HCT116 (cell line): Measurements from ENCODE around the gene GNG12. TPM values are rescaled to one million over a fixed set of nuclear protein-coding genes. Genes with fewer than 3 reads are reported as not detected.

Experiments used
- ATAC-seq: fragments of 200-7000 bp; cut with Tn5 transposase; 2 replicates; pipeline ENCODE4 v1.9.1; 2020; ENCODE audit warnings: mild to moderate bottlenecking, moderate library complexity
- BruUV-seq: library from RNA; stranded (reverse); fragments of 400-500 nt; replicated peaks from 2 replicates; lab custom pipeline; 2021; lab: Mats Ljungman, UMichigan
- CTCF ChIA-PET: fragments of 300-600 bp; sonication (Branson Sonifier 250); formaldehyde crosslinking; loops from one replicate; lab custom pipeline; 2021; ENCODE audit warnings: antibody characterized with exemption; lab: Charles Lee
- POLR2A ChIA-PET: fragments of 300-600, 350-600 bp; sonication (Branson Sonifier 250); formaldehyde crosslinking; loops from one replicate; lab custom pipeline; 2021; ENCODE audit warnings: antibody characterized with exemption; lab: Charles Lee
- RAD21 ChIA-PET, 2 experiments: fragments of 300-600 bp; sonication (Branson Sonifier 250); formaldehyde crosslinking; loops; one replicate each; lab custom pipeline; 2023; ENCODE audit warnings: low total read pairs in 2 of 2; ENCODE audit not compliant: uncharacterized antibody in 2 of 2, unreplicated experiment in 2 of 2, low non-redundant PET in 1 of 2; lab: Charles Lee
- DNase-seq: peaks from one replicate; pipeline ENCODE4 v3.0.0-alpha.2; 2010; ENCODE audit warnings: low read depth, low spot score
- H2AFZ ChIP-seq: fragments of 200-600 bp; shearing (Covaris generic), sonication (generic); 2 replicates; pipeline ENCODE4 v1.6.1; 2017; ENCODE audit warnings: low read depth, mixed run types, mixed read lengths, antibody characterized with exemption, low read length; ENCODE audit not compliant: poor library complexity, severe bottlenecking
- H3K27ac ChIP-seq: 2 replicates; pipeline ENCODE4 v1.5.1; 2012; ENCODE audit warnings: low read depth, low read length
- H3K27me3 ChIP-seq: fragments of 200-600 bp; sonication (generic); 2 replicates; pipeline ENCODE4 v1.6.1; 2016; ENCODE audit warnings: mixed run types, low read length, mixed read lengths; ENCODE audit not compliant: insufficient read depth
- H3K36me3 ChIP-seq, 2 experiments: fragments of 200-500 bp in 1 of 2; fragments of 200-600 bp in 1 of 2; sonication (Bioruptor generic) in 1 of 2; sonication (generic) in 1 of 2; 2 replicates each; pipeline versions ENCODE4 v1.5.1 to v1.6.1; 2014 to 2016; ENCODE audit warnings: low read length in 2 of 2, inconsistent platforms in 1 of 2, mixed read lengths in 1 of 2, mixed run types in 1 of 2; ENCODE audit not compliant: insufficient read depth in 2 of 2, control insufficient read depth in 1 of 2
- H3K4me1 ChIP-seq, 2 experiments: fragments of 200-600 bp in 1 of 2; sonication (generic) in 1 of 2; 2 replicates each; pipeline versions ENCODE4 v1.5.1 to v1.6.1; 2012 to 2017; ENCODE audit warnings: low read length in 2 of 2, inconsistent platforms in 1 of 2, mild to moderate bottlenecking in 1 of 2, mixed read lengths in 1 of 2, mixed run types in 1 of 2, moderate library complexity in 1 of 2; ENCODE audit not compliant: insufficient read depth in 2 of 2, control insufficient read depth in 1 of 2
- H3K4me2 ChIP-seq: fragments of 200-600 bp; sonication (generic); 2 replicates; pipeline ENCODE4 v1.6.1; 2017; ENCODE audit warnings: mixed run types, low read length, mixed read lengths
- H3K4me3 ChIP-seq, 2 experiments: fragments of 200-600 bp in 1 of 2; sonication (generic) in 1 of 2; replicated peaks in 1 of 2; 2 replicates each; pipeline ENCODE4 v1.5.1; 2011 to 2016; ENCODE audit warnings: low read length in 2 of 2, control low read depth in 1 of 2, low read depth in 1 of 2, mild to moderate bottlenecking in 1 of 2, mixed read lengths in 1 of 2, mixed run types in 1 of 2
- H3K79me2 ChIP-seq: fragments of 200-600 bp; sonication (generic); 2 replicates; pipeline ENCODE4 v1.6.1; 2017; ENCODE audit warnings: mild to moderate bottlenecking, mixed run types, low read length, moderate library complexity, mixed read lengths; ENCODE audit not compliant: insufficient read depth
- H3K9ac ChIP-seq: fragments of 200-600 bp; sonication (generic); 2 replicates; pipeline ENCODE4 v1.6.1; 2016; ENCODE audit warnings: low read length, mixed read lengths
- H3K9me2 ChIP-seq: fragments of 200-600 bp; sonication (generic), shearing (Covaris generic); 2 replicates; pipeline ENCODE4 v1.6.1; 2017; ENCODE audit warnings: mixed run types, mild to moderate bottlenecking, moderate library complexity; ENCODE audit not compliant: insufficient read depth
- H3K9me3 ChIP-seq, 2 experiments: fragments of 200-500 bp in 1 of 2; fragments of 200-600 bp in 1 of 2; sonication (Bioruptor generic) in 1 of 2; sonication (generic) in 1 of 2; 2 replicates each; pipeline ENCODE4 v1.6.1; 2014 to 2017; ENCODE audit warnings: low read length in 2 of 2, mixed read lengths in 2 of 2, inconsistent platforms in 1 of 2, low read depth in 1 of 2, mild to moderate bottlenecking in 1 of 2, mixed run types in 1 of 2, moderate library complexity in 1 of 2; ENCODE audit not compliant: control insufficient read depth in 1 of 2, insufficient read depth in 1 of 2
- H4K20me1 ChIP-seq: fragments of 200-600 bp; sonication (generic), shearing (Covaris generic); 2 replicates; pipeline ENCODE4 v1.6.1; 2017; ENCODE audit warnings: mixed run types, mild to moderate bottlenecking, moderate library complexity; ENCODE audit not compliant: insufficient read depth
- CBX3 ChIP-seq: IDR thresholded peaks from 2 replicates; pipeline ENCODE4 v1.6.1; 2012; ENCODE audit warnings: low read depth
- EGR1 ChIP-seq: IDR thresholded peaks from 2 replicates; pipeline ENCODE4 v1.6.1; 2012; ENCODE audit warnings: low read depth
- ELF1 ChIP-seq: IDR thresholded peaks from 2 replicates; pipeline ENCODE4 v1.6.1; 2012; ENCODE audit warnings: low read depth, borderline replicate concordance
- EZH2 ChIP-seq: fragments of 200-600 bp; sonication (generic); IDR thresholded peaks from 2 replicates; pipeline ENCODE4 v1.6.1; 2017; ENCODE audit warnings: antibody characterized with exemption, mixed run types
- EZH2phosphoT487 ChIP-seq: fragments of 200-600 bp; IDR thresholded peaks from 2 replicates; pipeline ENCODE4 v1.6.1; 2018; ENCODE audit warnings: antibody characterized with exemption, borderline replicate concordance
- FOSL1 ChIP-seq: IDR thresholded peaks from 2 replicates; pipeline ENCODE4 v1.6.1; 2012; ENCODE audit warnings: low read depth
- JUND ChIP-seq: IDR thresholded peaks from 2 replicates; pipeline ENCODE4 v1.6.1; 2012
- POLR2A ChIP-seq: IDR thresholded peaks from 2 replicates; pipeline ENCODE4 v1.7.0; 2011; ENCODE audit warnings: borderline replicate concordance; ENCODE audit not compliant: insufficient read depth, insufficient read length; ENCODE audit errors: extremely low read depth
- POLR2AphosphoS5 ChIP-seq: IDR thresholded peaks from 2 replicates; pipeline ENCODE4 v1.6.1; 2011; ENCODE audit warnings: mild to moderate bottlenecking, low read depth, low read length, moderate library complexity
- RAD21 ChIP-seq: IDR thresholded peaks from 2 replicates; pipeline ENCODE4 v1.6.1; 2012; ENCODE audit warnings: low read depth, mild to moderate bottlenecking
- SIN3A ChIP-seq: IDR thresholded peaks from 2 replicates; pipeline ENCODE4 v1.6.1; 2012; ENCODE audit warnings: low read depth
- SP1 ChIP-seq: IDR thresholded peaks from 2 replicates; pipeline ENCODE4 v1.6.1; 2012; ENCODE audit warnings: low read depth
- TCF7L2 ChIP-seq: IDR thresholded peaks from 2 replicates; pipeline ENCODE4 v1.7.0; 2011; ENCODE audit warnings: borderline replicate concordance, inconsistent platforms; ENCODE audit not compliant: insufficient read depth, insufficient read length; ENCODE audit errors: extremely low read depth
- ZFX ChIP-seq: fragments of 450-650 bp; IDR thresholded peaks from 2 replicates; pipeline ENCODE4 v1.6.1; 2017
- intact Hi-C: fragments of 100-400 bp; cut with micrococcal nuclease; formaldehyde crosslinking; loops from 2 replicates; pipeline ENCODE4 v1.10.0; 2022
- total RNA-seq: library from RNA; stranded (reverse); gene quantifications from one replicate; pipeline ENCODE4 v1.2.1, GENCODE V29; 2021; ENCODE audit not compliant: unreplicated experiment
- TF ChIP-seq, protein P1 (sequence below), 3 experiments: fragments of 200-600 bp in 1 of 3; sonication (generic) in 1 of 3; IDR thresholded peaks in 2 of 3; conservative IDR thresholded peaks in 1 of 3; 2 replicates each; pipeline ENCODE4 v1.5.1; 2012 to 2017; ENCODE audit warnings: low read depth in 2 of 3, low read length in 2 of 3, antibody characterized with exemption in 1 of 3, borderline replicate concordance in 1 of 3, control low read depth in 1 of 3, mild to moderate bottlenecking in 1 of 3, mixed read lengths in 1 of 3, mixed run types in 1 of 3, moderate library complexity in 1 of 3; ENCODE audit not compliant: insufficient read depth in 1 of 3
- TF ChIP-seq, protein P2 (sequence below): IDR thresholded peaks from 2 replicates; pipeline ENCODE4 v1.6.1; 2012
- TF ChIP-seq, protein P3 (sequence below): IDR thresholded peaks from 2 replicates; pipeline ENCODE4 v1.6.1; 2012
- TF ChIP-seq, protein P4 (sequence below): IDR thresholded peaks from 2 replicates; pipeline ENCODE4 v1.6.1; 2012; ENCODE audit warnings: low read depth

Gene GNG12
- total RNA-seq, 1 experiment from 2014 or later = 49.6 TPM

DNA sequence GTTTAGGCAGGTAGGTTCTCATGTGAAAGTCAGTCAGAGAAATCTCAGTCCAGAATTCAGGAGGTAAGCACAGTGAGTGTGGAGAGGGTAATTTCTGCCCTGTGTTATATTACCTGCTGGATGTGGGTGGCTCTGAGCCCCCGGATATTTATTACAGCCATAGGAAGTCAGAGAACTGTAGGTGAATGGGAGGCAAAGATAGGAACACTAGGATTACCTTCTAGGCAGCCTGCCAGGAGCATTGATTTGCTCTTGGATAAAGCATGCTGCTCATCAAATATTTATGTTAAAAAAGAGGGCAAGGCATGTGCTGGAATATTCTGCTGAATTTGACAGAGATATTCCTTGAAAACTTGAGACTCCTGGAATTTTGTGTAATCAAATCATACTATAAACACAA, 8.5 kb downstream of the GNG12 start:
- ChIA-PET CTCF (no interaction called here), POLR2A (no interaction called here), RAD21 (no interaction called here)
- Histone ChIP-seq H3K9me3 (no peaks in the 10 kb centered on the region), H3K4me2 (no peak overlapping the region), H3K27me3 (no peaks in the 10 kb centered on the region), H3K36me3 (peaks cover 0 to 2% of the 10 kb centered on the region in 2 experiments; a peak in 1 of 4 replicates), H4K20me1 (no peaks in the 10 kb centered on the region), H3K4me1 (peaks cover 0 to under 1% of the 10 kb centered on the region in 2 experiments; a peak in 1 of 4 replicates), H3K27ac (no peak overlapping the region), H3K9ac (no peak overlapping the region), H2AFZ (no peak overlapping the region), H3K79me2 (peaks cover 78% of the 10 kb centered on the region), H3K9me2 (no peaks in the 10 kb centered on the region), H3K4me3 (no peak overlapping the region)
- TF ChIP-seq EZH2 (no peak), FOSL1 (no peak), POLR2A (no peak), SIN3A (no peak), JUND (no peak), EGR1 (no peak)
- TF ChIP-seq, protein P1, sequence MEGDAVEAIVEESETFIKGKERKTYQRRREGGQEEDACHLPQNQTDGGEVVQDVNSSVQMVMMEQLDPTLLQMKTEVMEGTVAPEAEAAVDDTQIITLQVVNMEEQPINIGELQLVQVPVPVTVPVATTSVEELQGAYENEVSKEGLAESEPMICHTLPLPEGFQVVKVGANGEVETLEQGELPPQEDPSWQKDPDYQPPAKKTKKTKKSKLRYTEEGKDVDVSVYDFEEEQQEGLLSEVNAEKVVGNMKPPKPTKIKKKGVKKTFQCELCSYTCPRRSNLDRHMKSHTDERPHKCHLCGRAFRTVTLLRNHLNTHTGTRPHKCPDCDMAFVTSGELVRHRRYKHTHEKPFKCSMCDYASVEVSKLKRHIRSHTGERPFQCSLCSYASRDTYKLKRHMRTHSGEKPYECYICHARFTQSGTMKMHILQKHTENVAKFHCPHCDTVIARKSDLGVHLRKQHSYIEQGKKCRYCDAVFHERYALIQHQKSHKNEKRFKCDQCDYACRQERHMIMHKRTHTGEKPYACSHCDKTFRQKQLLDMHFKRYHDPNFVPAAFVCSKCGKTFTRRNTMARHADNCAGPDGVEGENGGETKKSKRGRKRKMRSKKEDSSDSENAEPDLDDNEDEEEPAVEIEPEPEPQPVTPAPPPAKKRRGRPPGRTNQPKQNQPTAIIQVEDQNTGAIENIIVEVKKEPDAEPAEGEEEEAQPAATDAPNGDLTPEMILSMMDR (IDR thresholded peaks at IDR 0.05 in 2 of 3, conservative IDR thresholded peaks at IDR 0.05 in 1 of 3; ENCODE audit: borderline replicate concordance in 1 of 3, insufficient read depth in 1 of 3, low read depth in 2 of 3, low read length in 2 of 3) = no peak
- TF ChIP-seq, protein P2, sequence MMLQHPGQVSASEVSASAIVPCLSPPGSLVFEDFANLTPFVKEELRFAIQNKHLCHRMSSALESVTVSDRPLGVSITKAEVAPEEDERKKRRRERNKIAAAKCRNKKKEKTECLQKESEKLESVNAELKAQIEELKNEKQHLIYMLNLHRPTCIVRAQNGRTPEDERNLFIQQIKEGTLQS = no peak
- TF ChIP-seq, protein P3, sequence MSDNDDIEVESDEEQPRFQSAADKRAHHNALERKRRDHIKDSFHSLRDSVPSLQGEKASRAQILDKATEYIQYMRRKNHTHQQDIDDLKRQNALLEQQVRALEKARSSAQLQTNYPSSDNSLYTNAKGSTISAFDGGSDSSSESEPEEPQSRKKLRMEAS = no peak
- intact Hi-C loops = no loop called here
- no peak for DNase-seq
- ATAC-seq = no peak
- no TSS peak for BruUV-seq

DNA sequence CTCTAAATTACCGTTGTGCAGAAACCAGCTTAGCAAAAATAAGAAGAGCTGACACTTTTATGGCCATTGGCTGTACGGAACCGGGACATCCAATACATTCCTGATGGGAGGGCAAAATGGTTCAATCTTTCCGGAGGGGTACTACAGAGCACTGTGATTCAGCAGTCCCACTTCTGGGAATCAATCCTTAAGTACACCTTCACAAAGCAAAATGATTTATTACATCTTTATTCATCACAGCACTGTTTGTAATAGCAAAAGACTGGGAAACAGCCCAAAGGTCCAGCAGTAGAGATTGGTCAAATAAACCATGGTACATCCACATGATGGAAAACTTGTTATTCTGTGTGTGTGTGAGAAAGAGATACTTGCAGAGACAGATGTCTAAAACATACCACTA, 9.7 kb downstream of the GNG12 start:
- intact Hi-C loops = no loop called here
- no peak for ATAC-seq
- CTCF ChIA-PET = no interaction called here
- peaks cover 78% of the 10 kb centered on the region for H3K79me2 ChIP-seq
- no peak overlapping the region for H2AFZ ChIP-seq
- H3K27ac ChIP-seq = no peak overlapping the region
- H3K27me3 ChIP-seq = no peaks in the 10 kb centered on the region
- no TSS peak for BruUV-seq
- H3K36me3 ChIP-seq = peaks cover 0 to 2% of the 10 kb centered on the region in 2 experiments; a peak in 1 of 4 replicates
- RAD21 ChIA-PET = no interaction called here
- H3K4me2 ChIP-seq = no peak overlapping the region
- peaks cover 3 to 12% of the 10 kb centered on the region in 2 experiments; a peak in 2 of 4 replicates for H3K4me1 ChIP-seq
- no peak for DNase-seq
- no peak overlapping the region for H3K4me3 ChIP-seq
- H3K9me2 ChIP-seq = no peaks in the 10 kb centered on the region
- H3K9me3 ChIP-seq = no peaks in the 10 kb centered on the region
- no peaks in the 10 kb centered on the region for H4K20me1 ChIP-seq
- H3K9ac ChIP-seq = no peak overlapping the region
- POLR2A ChIA-PET = no interaction called here
- TF ChIP-seq RAD21 (no peak), CBX3 (no peak), ZFX (no peak), EZH2 (no peak), EGR1 (no peak), TCF7L2 (no peak), EZH2phosphoT487 (no peak), SP1 (no peak), ELF1 (no peak), POLR2AphosphoS5 (no peak), POLR2A (no peak)
- TF ChIP-seq, protein P4, sequence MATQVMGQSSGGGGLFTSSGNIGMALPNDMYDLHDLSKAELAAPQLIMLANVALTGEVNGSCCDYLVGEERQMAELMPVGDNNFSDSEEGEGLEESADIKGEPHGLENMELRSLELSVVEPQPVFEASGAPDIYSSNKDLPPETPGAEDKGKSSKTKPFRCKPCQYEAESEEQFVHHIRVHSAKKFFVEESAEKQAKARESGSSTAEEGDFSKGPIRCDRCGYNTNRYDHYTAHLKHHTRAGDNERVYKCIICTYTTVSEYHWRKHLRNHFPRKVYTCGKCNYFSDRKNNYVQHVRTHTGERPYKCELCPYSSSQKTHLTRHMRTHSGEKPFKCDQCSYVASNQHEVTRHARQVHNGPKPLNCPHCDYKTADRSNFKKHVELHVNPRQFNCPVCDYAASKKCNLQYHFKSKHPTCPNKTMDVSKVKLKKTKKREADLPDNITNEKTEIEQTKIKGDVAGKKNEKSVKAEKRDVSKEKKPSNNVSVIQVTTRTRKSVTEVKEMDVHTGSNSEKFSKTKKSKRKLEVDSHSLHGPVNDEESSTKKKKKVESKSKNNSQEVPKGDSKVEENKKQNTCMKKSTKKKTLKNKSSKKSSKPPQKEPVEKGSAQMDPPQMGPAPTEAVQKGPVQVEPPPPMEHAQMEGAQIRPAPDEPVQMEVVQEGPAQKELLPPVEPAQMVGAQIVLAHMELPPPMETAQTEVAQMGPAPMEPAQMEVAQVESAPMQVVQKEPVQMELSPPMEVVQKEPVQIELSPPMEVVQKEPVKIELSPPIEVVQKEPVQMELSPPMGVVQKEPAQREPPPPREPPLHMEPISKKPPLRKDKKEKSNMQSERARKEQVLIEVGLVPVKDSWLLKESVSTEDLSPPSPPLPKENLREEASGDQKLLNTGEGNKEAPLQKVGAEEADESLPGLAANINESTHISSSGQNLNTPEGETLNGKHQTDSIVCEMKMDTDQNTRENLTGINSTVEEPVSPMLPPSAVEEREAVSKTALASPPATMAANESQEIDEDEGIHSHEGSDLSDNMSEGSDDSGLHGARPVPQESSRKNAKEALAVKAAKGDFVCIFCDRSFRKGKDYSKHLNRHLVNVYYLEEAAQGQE = no peak
